ENCODE data around the gene SLC43A3.

GRCh38 chr11:57444362-57445121 lies 17.6 kb upstream of the SLC43A3 start:
- TF ChIP-seq GATA3 (IDR thresholded peaks at IDR 0.05; ENCODE audit: low read depth, low read length) (no peak), GATA2 (IDR thresholded peaks at IDR 0.05; ENCODE audit: low read depth, low read length) (no peak)
